Gastroesophageal sphincter (tissue), 4 donors: ENCODE data around the gene EFNA2. TPM values are rescaled to one million over a fixed set of nuclear protein-coding genes. Genes with fewer than 3 reads are reported as not detected.
"Not testable (repeated sequence)": the region's sequence is repeated elsewhere in the genome, so short reads cannot be mapped to it uniquely, and the experiment has no call there.

Source experiments
- ATAC-seq: fragments of 150-250 bp; one replicate; pipeline ENCODE4 v1.9.1; 2016; ENCODE audit warnings: mild to moderate bottlenecking, moderate library complexity
- H3K27ac ChIP-seq, 4 donors: fragments of 200-600 bp; sonication (generic) in 3 of 4; 1 replicate in 3 of 4; 2 replicates in 1 of 4; pipeline ENCODE4 v1.5.1; 2016 to 2019
- H3K27me3 ChIP-seq: fragments of 200-600 bp; sonication (generic); one replicate; pipeline ENCODE4 v1.5.1; 2019
- H3K36me3 ChIP-seq, 2 donors: fragments of 200-600 bp; sonication (generic); one replicate each; pipeline ENCODE4 v1.5.1; 2019; ENCODE audit warnings: control low read depth in 1 of 2
- H3K4me1 ChIP-seq, 3 donors: fragments of 200-600 bp; sonication (generic); 1 replicate in 2 of 3; 2 replicates in 1 of 3; pipeline ENCODE4 v1.5.1; 2016 to 2019; ENCODE audit warnings: control low read depth in 2 of 3
- H3K4me3 ChIP-seq, 2 donors: fragments of 200-600 bp; sonication (generic); one replicate each; pipeline ENCODE4 v1.5.1; 2019; ENCODE audit warnings: mild to moderate bottlenecking in 1 of 2, moderate library complexity in 1 of 2
- H3K9me3 ChIP-seq, 3 donors: fragments of 200-600 bp; sonication (generic); one replicate each; pipeline ENCODE4 v1.5.1; 2017 to 2019; ENCODE audit warnings: control low read depth in 2 of 3
- CTCF ChIP-seq, 4 experiments: fragments of 200-600 bp in 2 of 4; fragments of 450-650 bp in 2 of 4; sonication (generic) in 1 of 4; IDR thresholded peaks; one replicate each; pipeline ENCODE4 v1.5.1; 2017 to 2019; ENCODE audit warnings: antibody characterized with exemption in 4 of 4, mild to moderate bottlenecking in 2 of 4, moderate library complexity in 2 of 4
- EP300 ChIP-seq: sonication (generic); formaldehyde crosslinking; IDR thresholded peaks from one replicate; pipeline ENCODE4 v1.6.1; 2017; ENCODE audit warnings: antibody characterized with exemption, mild to moderate bottlenecking
- POLR2A ChIP-seq, 2 donors: fragments of 450-650 bp; IDR thresholded peaks; one replicate each; pipeline ENCODE4 v1.6.1; 2017; ENCODE audit warnings: antibody characterized with exemption in 2 of 2, mild to moderate bottlenecking in 2 of 2, moderate library complexity in 1 of 2
- POLR2AphosphoS5 ChIP-seq: sonication (generic); formaldehyde crosslinking; IDR thresholded peaks from one replicate; pipeline ENCODE4 v1.6.1; 2017; ENCODE audit warnings: antibody characterized with exemption
- WGBS, 2 donors: methylation state at CpG; one replicate each; pipeline ENCODE4 v1.1.5; 2018; ENCODE audit warnings: low coverage in 1 of 2; 5-methylcytosine and 5-hydroxymethylcytosine counted together
- total RNA-seq, 4 donors: library from RNA; depleted of rRNA; stranded (reverse); fragments of >200 nt; gene quantifications; one replicate each; pipeline ENCODE4 v1.1.0, GENCODE V29; 2016

Gene EFNA2
- total RNA-seq, 4 donors from 2014 or later: not detected

- Histone ChIP-seq H3K27ac (no peak overlapping the region), H3K27me3 (peaks cover 46% of the 10 kb centered on the region), H3K9me3 (no peaks in the 10 kb centered on the region), H3K4me3 (no peak overlapping the region), H3K36me3 (no peaks in the 10 kb centered on the region), H3K4me1 (peaks cover 0 to 15% (median 9%) of the 10 kb centered on the region in 3 donors)
- ATAC-seq: no peak
- TF ChIP-seq EP300 (no peak), CTCF (IDR thresholded peaks at IDR 0.05) (no peak), POLR2A (IDR thresholded peaks at IDR 0.05) (no peak), POLR2AphosphoS5 (no peak)
- 88 to 100% methylated on average over 2 of the region's 8 CpGs for WGBS, 2 donors
These were observed 12.6 kb downstream of the EFNA2 start for GRCh38 chr19:1298235-1298634.

- H3K9me3 ChIP-seq: no peaks in the 10 kb centered on the region
- H3K27me3 ChIP-seq: peaks cover 31% of the 10 kb centered on the region
- ATAC-seq: no peak
- WGBS, 2 donors: 80 to 84% methylated on average over 2 to 8 of the region's 34 CpGs
- H3K4me3 ChIP-seq: no peak overlapping the region
- TF ChIP-seq EP300: no peak
- H3K27ac ChIP-seq: no peak overlapping the region
- H3K4me1 ChIP-seq: peaks cover 0 to 12% (median 9%) of the 10 kb centered on the region in 3 donors
- no peaks in the 10 kb centered on the region for H3K36me3 ChIP-seq
These were observed 14.1 kb downstream of the EFNA2 start for GRCh38 chr19:1299801-1300200.

- Histone ChIP-seq H3K27ac (no peak overlapping the region), H3K27me3 (peaks cover 19% of the 10 kb centered on the region), H3K36me3 (no peaks in the 10 kb centered on the region), H3K9me3 (no peaks in the 10 kb centered on the region), H3K4me1 (peaks cover 0 to under 1% (median 0%) of the 10 kb centered on the region in 3 donors), H3K4me3 (no peak overlapping the region)
- no peak for ATAC-seq
- TF ChIP-seq POLR2AphosphoS5: no peak
- no peak for TF ChIP-seq EP300
- TF ChIP-seq POLR2A (IDR thresholded peaks at IDR 0.05): no peak
- TF ChIP-seq CTCF (IDR thresholded peaks at IDR 0.05): no peak
- WGBS, 2 donors: 79 to 81% methylated on average over 16 to 22 of the region's 35 CpGs
These were observed 15.2 kb downstream of the EFNA2 start for GRCh38 chr19:1300744-1301490.

- no peaks in the 10 kb centered on the region for H3K9me3 ChIP-seq
- H3K36me3 ChIP-seq: no peaks in the 10 kb centered on the region
- WGBS, 2 donors: 35 to 38% methylated on average over 3 to 5 of the region's 36 CpGs
- no peaks in the 10 kb centered on the region for H3K4me1 ChIP-seq
- H3K27me3 ChIP-seq: peaks cover 11% of the 10 kb centered on the region
- H3K4me3 ChIP-seq: no peak overlapping the region
- TF ChIP-seq EP300 (no peak), POLR2A (IDR thresholded peaks at IDR 0.05) (no peak), CTCF (IDR thresholded peaks at IDR 0.05) (no peak), POLR2AphosphoS5 (no peak)
- no peak overlapping the region for H3K27ac ChIP-seq
- ATAC-seq: no peak
These were observed 17.0 kb downstream of the EFNA2 start for GRCh38 chr19:1302533-1303239.

GRCh38 chr19:1304197-1304924 is 18.7 kb downstream of the EFNA2 start:
- no peak for ATAC-seq
- TF ChIP-seq POLR2A (IDR thresholded peaks at IDR 0.05): no peak
- TF ChIP-seq EP300: no peak
- no peak for TF ChIP-seq POLR2AphosphoS5
- TF ChIP-seq CTCF (IDR thresholded peaks at IDR 0.05): no peak
- WGBS, 2 donors: 87 to 100% methylated on average over 1 to 3 of the region's 28 CpGs

GRCh38 chr19:1305354-1305753 is 19.7 kb downstream of the EFNA2 start:
- H3K4me1 ChIP-seq, H3K9me3 ChIP-seq, ATAC-seq, H3K36me3 ChIP-seq, H3K27ac ChIP-seq, H3K4me3 ChIP-seq: not testable (repeated sequence)
- peaks cover 18% of the 10 kb centered on the region for H3K27me3 ChIP-seq
- WGBS, 2 donors: 89 to 100% methylated on average over 3 to 8 of the region's 9 CpGs

More at GRCh38 chr19:1304197-1304924, 18.7 kb downstream of the EFNA2 start:
- H3K4me1 ChIP-seq: no peaks in the 10 kb centered on the region
- H3K9me3 ChIP-seq: no peaks in the 10 kb centered on the region
- H3K4me3 ChIP-seq: no peak overlapping the region
- peaks cover 15% of the 10 kb centered on the region for H3K27me3 ChIP-seq
- no peak overlapping the region for H3K27ac ChIP-seq
- H3K36me3 ChIP-seq: no peaks in the 10 kb centered on the region
